GM12878 (cell line): ENCODE measurements around the gene SLC25A51.

Experiments
- CTCF ChIP-seq, 3 experiments: IDR thresholded peaks in 2 of 3; conservative IDR thresholded peaks in 1 of 3; 2 replicates each; pipeline ENCODE4 v1.5.1; 2011; ENCODE audit warnings: low read depth in 3 of 3, low read length in 3 of 3, mild to moderate bottlenecking in 3 of 3, control low read depth in 2 of 3, moderate library complexity in 2 of 3, inconsistent platforms in 1 of 3, mixed read lengths in 1 of 3; ENCODE audit not compliant: control insufficient read depth in 2 of 3, insufficient read depth in 1 of 3; ENCODE audit errors: extremely low read depth in 1 of 3
- EGR1 ChIP-seq, 2 experiments: IDR thresholded peaks; 1 replicate in 1 of 2; 2 replicates in 1 of 2; pipeline ENCODE4 v1.6.1; 2011 to 2012; ENCODE audit warnings: low read depth in 2 of 2, low read length in 2 of 2, borderline replicate concordance in 1 of 2, mild to moderate bottlenecking in 1 of 2, moderate library complexity in 1 of 2
- ETV6 ChIP-seq, 2 experiments: fragments of 450-650 bp in 1 of 2; IDR thresholded peaks in 1 of 2; conservative IDR thresholded peaks in 1 of 2; 2 replicates each; pipeline ENCODE4 v1.6.1; 2014; ENCODE audit warnings: antibody characterized with exemption in 1 of 2, borderline replicate concordance in 1 of 2, low read depth in 1 of 2, mild to moderate bottlenecking in 1 of 2, moderate library complexity in 1 of 2
- GABPA ChIP-seq: IDR thresholded peaks from 2 replicates; pipeline ENCODE4 v1.6.1; 2014; ENCODE audit warnings: antibody characterized with exemption, low read depth, mild to moderate bottlenecking, inconsistent platforms
- MTA2 ChIP-seq: fragments of 450-650 bp; IDR thresholded peaks from 2 replicates; pipeline ENCODE4 v1.6.1; 2016; ENCODE audit warnings: low read depth, mild to moderate bottlenecking, moderate library complexity
- NBN ChIP-seq: fragments of 450-650 bp; IDR thresholded peaks from 2 replicates; pipeline ENCODE4 v1.6.1; 2016
- RBBP5 ChIP-seq: fragments of 200-600 bp; sonication (generic); conservative IDR thresholded peaks from 2 replicates; pipeline ENCODE4 v1.6.1; 2016

- TF ChIP-seq RBBP5: no peak
- no peak for TF ChIP-seq CTCF (IDR thresholded peaks at IDR 0.05 in 2 of 3, conservative IDR thresholded peaks at IDR 0.05 in 1 of 3; ENCODE audit: control insufficient read depth in 2 of 3, extremely low read depth in 1 of 3, insufficient read depth in 1 of 3, low read depth in 3 of 3, low read length in 3 of 3)
- no peak for TF ChIP-seq GABPA
- TF ChIP-seq EGR1 (IDR thresholded peaks at IDR 0.05; ENCODE audit: borderline replicate concordance in 1 of 2, low read depth in 2 of 2, low read length in 2 of 2): no peak
- no peak for TF ChIP-seq MTA2
- no peak for TF ChIP-seq NBN
- no peak for TF ChIP-seq ETV6 (conservative IDR thresholded peaks at IDR 0.05 in 1 of 2, IDR thresholded peaks at IDR 0.05 in 1 of 2; ENCODE audit: borderline replicate concordance in 1 of 2, low read depth in 1 of 2)
Observed at GRCh38 chr9:37937366-37937765, 33.4 kb upstream of the SLC25A51 start.
